Activated CD8-positive, alpha-beta memory T cell treated with anti-CD3 and anti-CD28 coated beads for 48 hours (primary cell): ENCODE data around the gene OR51B5.
A peak's percentile ranks its signal among the peaks of the same experiment; 100 is the strongest.
"Not testable (repeated sequence)": the region's sequence is repeated elsewhere in the genome, so short reads cannot be mapped to it uniquely, and the experiment has no call there.

Experiments
- DNase-seq, 3 experiments: peaks; one replicate each; pipeline ENCODE4 v3.0.0-alpha.2; 2020; ENCODE audit warnings: low read depth in 2 of 3, low spot score in 2 of 3

The OR51B5 gene

GRCh38 chr11:5343474-5344335, at the start of gene OR51B5:
TSS of gene OR51B5 (minus strand) at chr11:5343524. CDS start at chr11:5343524, 0 bp downstream.
- DNase-seq, result no peak

- no peak for DNase-seq
Observed at GRCh38 chr11:5390210-5390609, 46.9 kb upstream of the OR51B5 start.

- no peak for DNase-seq
Observed at GRCh38 chr11:5384335-5384734, 41.0 kb upstream of the OR51B5 start.

GRCh38 chr11:5383576-5383975, 40.3 kb upstream of the OR51B5 start, which contains the start of gene OR51M1:
TSS of gene OR51M1 (plus strand) at chr11:5383812. CDS start at chr11:5389399, 5,587 bp downstream.
- DNase-seq, result no peak

GRCh38 chr11:5380740-5381342, 37.5 kb upstream of the OR51B5 start:
- peak in 1 of 3 experiments; percentile 0 for DNase-seq

- DNase-seq, result no peak
Observed at GRCh38 chr11:5369789-5370188, 26.5 kb upstream of the OR51B5 start.

GRCh38 chr11:5368502-5369043, 25.2 kb upstream of the OR51B5 start:
- no peak for DNase-seq

- no peak for DNase-seq
Observed at GRCh38 chr11:5367448-5368074, 24.2 kb upstream of the OR51B5 start.

- DNase-seq, result no peak
Observed at GRCh38 chr11:5366856-5367255, 23.5 kb upstream of the OR51B5 start.

- not testable (repeated sequence) for DNase-seq
Observed at GRCh38 chr11:5366365-5366764, 23.0 kb upstream of the OR51B5 start.

- no peak for DNase-seq
Observed at GRCh38 chr11:5364214-5364613, 20.9 kb upstream of the OR51B5 start.

GRCh38 chr11:5363679-5364078, 20.4 kb upstream of the OR51B5 start:
- no peak for DNase-seq

GRCh38 chr11:5362017-5362625, 18.8 kb upstream of the OR51B5 start:
- no peak for DNase-seq

- DNase-seq, result not testable (repeated sequence)
Observed at GRCh38 chr11:5356031-5356430, 12.7 kb upstream of the OR51B5 start.

GRCh38 chr11:5351208-5351607, 7.9 kb upstream of the OR51B5 start, which contains the start of gene OR51B6:
TSS of gene OR51B6 (plus strand) at chr11:5351508. CDS start at chr11:5351508, 0 bp downstream.
- DNase-seq, result no peak

GRCh38 chr11:5349550-5349949, 6.2 kb upstream of the OR51B5 start:
- DNase-seq, result no peak

- no peak for DNase-seq
Observed at GRCh38 chr11:5348551-5349194, 5.3 kb upstream of the OR51B5 start.

GRCh38 chr11:5345831-5346230, 2.5 kb upstream of the OR51B5 start:
- no peak for DNase-seq

- no peak for DNase-seq
Observed at GRCh38 chr11:5339771-5340322, 3.5 kb downstream of the OR51B5 start.

GRCh38 chr11:5337253-5337652, 6.1 kb downstream of the OR51B5 start:
- not testable (repeated sequence) for DNase-seq
